Activated T-helper 1 cell treated with anti-CD3 and anti-CD28 coated beads, Interleukin-12 subunit alpha, Interleukin-12 subunit beta, Interleukin-2, Interleukin-4 antibody, amounts not matched to agents 30 ng/mL and 10 ng/mL and 1 ng/mL, durations not matched to agents 14 hours and 24 hours and 36 hours (primary cell): Measurements from ENCODE around the gene LAMTOR1. TPM values are rescaled to one million over a fixed set of nuclear protein-coding genes. Genes with fewer than 3 reads are reported as not detected.
"Not testable (repeated sequence)": the region's sequence is repeated elsewhere in the genome, so short reads cannot be mapped to it uniquely, and the experiment has no call there.

ENCODE experiments used
- DNase-seq: peaks from one replicate; pipeline ENCODE4 v3.0.0; 2021; ENCODE audit warnings: low spot score
- H3K27ac Mint-ChIP-seq: one replicate; pipeline ENCODE4 v1.8.0; 2021; ENCODE audit warnings: mild to moderate bottlenecking, mixed read lengths
- H3K27me3 Mint-ChIP-seq: one replicate; pipeline ENCODE4 v1.8.0; 2022; ENCODE audit warnings: mild to moderate bottlenecking, moderate library complexity, mixed read lengths; ENCODE audit not compliant: insufficient read depth
- H3K36me3 Mint-ChIP-seq: one replicate; pipeline ENCODE4 v1.8.0; 2021; ENCODE audit warnings: low read depth, mixed read lengths
- H3K4me1 Mint-ChIP-seq: one replicate; pipeline ENCODE4 v1.8.0; 2021; ENCODE audit warnings: low read depth, mixed read lengths
- H3K4me3 Mint-ChIP-seq: one replicate; pipeline ENCODE4 v1.8.0; 2021; ENCODE audit warnings: mild to moderate bottlenecking, moderate library complexity, mixed read lengths
- H3K9me3 Mint-ChIP-seq: one replicate; pipeline ENCODE4 v1.8.0; 2021; ENCODE audit warnings: mixed read lengths
- intact Hi-C: fragments of 100-400 bp; cut with micrococcal nuclease; formaldehyde crosslinking; loops from one replicate; pipeline ENCODE4 v1.15.1; 2024
- total RNA-seq: library from RNA; stranded (reverse); gene quantifications from 2 replicates; pipeline ENCODE4 v1.2.3, GENCODE V29; 2022

The LAMTOR1 gene
- total RNA-seq, 1 donor from 2014 or later = 77.7 TPM

DNA sequence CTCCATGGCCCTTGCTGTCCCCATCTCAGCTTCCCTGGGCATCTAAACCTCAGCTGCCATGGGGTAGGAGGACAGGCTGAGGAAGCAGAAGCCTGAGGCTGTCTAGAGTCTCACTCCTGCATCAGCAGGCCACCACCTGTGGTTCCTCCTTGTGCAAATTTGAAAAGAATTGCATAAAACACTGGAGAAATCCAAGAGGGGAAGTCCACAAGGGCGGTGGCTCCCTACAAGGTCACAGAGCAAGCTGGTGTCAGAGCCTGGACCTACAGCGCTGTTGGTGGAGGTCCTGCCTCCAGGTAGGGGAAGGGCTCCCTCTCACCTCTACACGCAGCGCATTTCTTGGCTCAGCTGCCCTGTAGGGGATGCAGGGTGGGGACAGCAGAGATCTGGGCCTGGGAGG, 32.4 kb upstream of the LAMTOR1 start, which contains the start of gene FOLR3:
TSS of gene FOLR3 (plus strand) at position 253 of the 400 bp plus-strand sequence. CDS start 228 bp downstream, outside the sequence.
- H3K36me3 Mint-ChIP-seq, DNase-seq, H3K27ac Mint-ChIP-seq, intact Hi-C loops, H3K27me3 Mint-ChIP-seq, H3K4me3 Mint-ChIP-seq, H3K9me3 Mint-ChIP-seq: not testable (repeated sequence)
- peaks cover 11% of the 10 kb centered on the region for H3K4me1 Mint-ChIP-seq

DNA sequence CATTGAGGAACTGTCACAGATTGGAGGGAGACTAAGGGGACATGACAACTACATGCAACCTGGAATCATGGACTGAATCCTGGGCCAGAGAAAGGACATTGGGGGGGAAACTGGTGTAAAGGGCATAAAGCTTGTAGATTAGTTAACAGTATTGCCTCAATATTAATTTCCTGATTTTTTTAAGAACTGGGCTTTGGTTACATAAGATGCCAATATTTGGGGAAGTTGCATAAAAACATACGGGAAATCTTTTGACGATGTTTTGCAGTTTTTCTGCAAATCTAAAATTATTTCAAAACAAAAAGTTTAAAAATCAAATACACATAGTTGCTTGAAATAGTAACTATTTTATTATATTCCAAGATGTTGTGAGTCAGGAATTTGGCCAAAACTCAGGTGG, 29.5 kb upstream of the LAMTOR1 start:
- no peak for DNase-seq
- peaks cover 17% of the 10 kb centered on the region for H3K9me3 Mint-ChIP-seq
- H3K4me3 Mint-ChIP-seq = no peak overlapping the region
- H3K36me3 Mint-ChIP-seq = peaks cover 3% of the 10 kb centered on the region
- H3K27ac Mint-ChIP-seq = no peak overlapping the region
- peaks cover 12% of the 10 kb centered on the region for H3K27me3 Mint-ChIP-seq
- peaks cover 6% of the 10 kb centered on the region for H3K4me1 Mint-ChIP-seq
- intact Hi-C loops = no loop called here

DNA sequence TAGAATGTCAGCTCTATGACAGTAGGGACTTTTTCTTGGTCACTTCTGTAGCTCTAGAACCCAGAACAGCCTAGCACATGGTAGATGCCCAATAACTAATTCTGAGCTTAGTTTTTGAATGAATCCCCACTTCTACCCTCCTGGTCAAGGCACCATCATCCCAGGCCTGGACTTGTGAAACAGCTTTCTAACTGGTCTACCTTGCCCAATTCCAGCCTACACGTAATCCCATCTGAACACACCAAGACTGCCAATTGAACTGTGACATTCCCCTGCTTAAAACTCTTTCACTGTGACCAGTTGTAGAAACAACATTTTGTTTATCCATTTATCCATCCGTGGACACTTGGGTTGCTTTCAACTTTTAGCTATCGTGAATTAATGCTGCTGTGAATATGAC, 26.3 kb upstream of the LAMTOR1 start:
- Mint-ChIP-seq H3K4me3 (no peak overlapping the region), H3K36me3 (peaks cover 3% of the 10 kb centered on the region), H3K9me3 (peaks cover 15% of the 10 kb centered on the region), H3K27ac (no peak overlapping the region), H3K4me1 (no peaks in the 10 kb centered on the region), H3K27me3 (peaks cover 21% of the 10 kb centered on the region)
- intact Hi-C loops = no loop called here
- DNase-seq = no peak

- peaks cover 15% of the 10 kb centered on the region for H3K9me3 Mint-ChIP-seq
- intact Hi-C loops = no loop called here
- DNase-seq = no peak
- H3K27me3 Mint-ChIP-seq = peaks cover 21% of the 10 kb centered on the region
- no peak overlapping the region for H3K4me3 Mint-ChIP-seq
- H3K4me1 Mint-ChIP-seq = no peaks in the 10 kb centered on the region
- H3K27ac Mint-ChIP-seq = no peak overlapping the region
- H3K36me3 Mint-ChIP-seq = peaks cover 5% of the 10 kb centered on the region
These were observed 24.8 kb upstream of the LAMTOR1 start for GRCh38 chr11:72127923-72128322.

DNA sequence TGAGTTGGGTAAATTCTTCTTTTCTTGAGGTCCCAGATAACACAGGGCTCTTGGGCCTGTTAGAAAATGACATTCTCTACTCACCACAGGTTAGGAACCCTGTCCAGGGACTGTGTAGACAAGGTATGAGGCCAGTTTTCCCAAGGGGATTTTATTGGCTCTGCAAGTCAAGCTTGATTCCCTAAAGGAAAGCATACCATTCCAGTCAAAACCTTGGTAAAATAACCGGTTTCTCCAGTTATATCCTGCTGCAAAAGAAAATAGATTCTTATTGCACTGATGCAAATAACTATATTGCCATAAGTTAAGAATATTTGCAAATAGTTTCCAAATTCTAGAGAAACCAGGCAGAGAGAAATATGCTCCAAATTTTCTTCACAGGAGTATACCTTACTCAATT, 22.9 kb upstream of the LAMTOR1 start:
- no peaks in the 10 kb centered on the region for H3K4me1 Mint-ChIP-seq
- intact Hi-C loops = no loop called here
- peaks cover 15% of the 10 kb centered on the region for H3K9me3 Mint-ChIP-seq
- peaks cover 5% of the 10 kb centered on the region for H3K36me3 Mint-ChIP-seq
- H3K4me3 Mint-ChIP-seq = no peak overlapping the region
- no peak for DNase-seq
- peaks cover 19% of the 10 kb centered on the region for H3K27me3 Mint-ChIP-seq
- H3K27ac Mint-ChIP-seq = no peak overlapping the region

DNA sequence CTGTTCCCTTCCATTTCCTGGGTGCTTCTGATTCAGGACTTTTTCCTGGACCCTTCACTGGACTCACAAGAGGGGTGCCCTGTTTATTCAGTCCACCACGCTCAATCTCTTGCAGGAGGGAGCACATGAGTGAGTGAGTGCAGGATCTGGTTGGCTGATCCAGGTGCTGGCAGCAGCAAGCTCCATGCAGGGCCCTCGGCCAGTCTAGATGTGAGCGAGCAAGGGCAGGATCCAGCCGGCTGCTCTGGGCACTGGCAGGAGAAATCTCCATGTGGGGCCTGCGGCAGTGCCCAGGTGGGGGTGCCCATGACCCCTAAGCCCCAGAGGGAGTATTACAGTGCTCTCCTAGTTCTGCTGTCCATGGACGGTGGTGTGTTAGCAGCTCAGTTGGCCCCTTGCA, 20.9 kb upstream of the LAMTOR1 start:
- Mint-ChIP-seq H3K4me3 (no peak overlapping the region), H3K27ac (no peak overlapping the region), H3K4me1 (no peaks in the 10 kb centered on the region), H3K27me3 (peaks cover 16% of the 10 kb centered on the region), H3K36me3 (peaks cover 3% of the 10 kb centered on the region), H3K9me3 (peaks cover 12% of the 10 kb centered on the region)
- no peak for DNase-seq
- intact Hi-C loops = no loop called here

DNA sequence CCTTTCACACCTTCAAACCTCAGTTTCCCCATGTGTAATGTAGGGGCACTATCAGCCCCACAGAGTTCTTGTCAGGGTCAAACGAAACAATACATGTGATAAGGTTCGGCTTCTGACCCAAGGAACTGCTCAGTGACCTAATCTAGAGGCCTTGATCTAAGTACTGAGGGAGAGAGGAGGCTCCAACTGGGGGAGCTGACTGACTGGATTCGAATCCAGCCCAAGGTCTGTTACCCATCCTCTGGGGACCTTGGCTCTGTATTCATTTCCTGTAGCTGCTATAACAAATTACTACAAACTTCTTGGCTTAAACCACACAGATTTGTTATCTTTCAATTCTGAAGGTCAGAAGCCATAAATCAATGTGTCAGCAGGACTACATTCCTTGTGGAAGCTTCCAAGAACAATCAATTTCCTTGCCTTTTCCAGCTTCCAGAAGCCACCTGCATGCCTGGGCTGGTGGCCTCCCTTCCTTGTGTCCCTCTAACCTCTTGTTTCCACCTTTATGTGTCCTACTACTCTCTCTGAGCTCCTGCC, 20.1 kb upstream of the LAMTOR1 start:
- Mint-ChIP-seq H3K27me3 (peaks cover 10% of the 10 kb centered on the region), H3K9me3 (peaks cover 5% of the 10 kb centered on the region), H3K4me1 (no peaks in the 10 kb centered on the region), H3K4me3 (no peak overlapping the region), H3K27ac (no peak overlapping the region), H3K36me3 (peaks cover 2% of the 10 kb centered on the region)
- intact Hi-C loops = no loop called here
- DNase-seq = no peak

DNA sequence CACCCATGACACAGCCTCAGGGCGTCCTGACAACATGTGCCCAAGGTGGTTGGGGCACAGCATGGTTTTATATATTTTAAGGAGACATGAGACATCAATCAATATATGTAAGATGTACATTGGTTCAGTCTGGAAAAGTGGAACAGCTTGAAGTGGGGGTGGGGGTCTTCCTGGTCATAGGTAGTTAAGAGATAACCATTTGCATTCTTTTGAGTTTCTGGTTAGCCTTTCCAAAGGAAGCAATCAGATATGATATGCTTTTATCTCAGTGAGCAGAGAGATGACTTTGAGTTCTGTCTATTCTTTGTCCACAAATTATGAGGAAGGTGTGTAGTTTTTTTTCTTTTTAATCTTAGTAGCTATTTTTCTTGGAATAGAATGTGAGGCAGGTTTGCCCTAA, 19.5 kb upstream of the LAMTOR1 start:
- Mint-ChIP-seq H3K27me3 (peaks cover 10% of the 10 kb centered on the region), H3K9me3 (peaks cover 1% of the 10 kb centered on the region), H3K27ac (no peak overlapping the region), H3K36me3 (peaks cover 2% of the 10 kb centered on the region), H3K4me1 (no peaks in the 10 kb centered on the region), H3K4me3 (no peak overlapping the region)
- DNase-seq = no peak
- intact Hi-C loops = no loop called here

DNA sequence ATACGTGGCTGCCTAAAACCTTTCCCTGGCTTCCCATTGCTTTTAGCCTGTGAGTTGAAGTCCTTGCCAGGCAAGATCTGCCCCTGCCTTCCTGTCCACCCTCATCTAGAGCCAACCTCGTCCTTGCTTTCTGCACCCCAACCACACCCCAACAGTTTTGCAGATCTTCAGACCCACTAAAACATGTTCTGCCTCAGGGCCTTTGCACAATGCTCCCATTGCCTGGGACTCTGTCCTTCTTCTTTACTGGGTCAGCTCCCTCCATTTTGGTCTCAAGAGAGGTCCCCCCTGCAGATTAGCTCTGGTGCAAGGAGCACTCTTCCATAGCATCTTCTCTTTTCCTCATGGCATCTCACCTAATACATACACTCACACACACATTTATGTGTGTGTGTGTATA, 17.8 kb upstream of the LAMTOR1 start:
- no peak for DNase-seq
- Mint-ChIP-seq H3K27me3 (peaks cover 8% of the 10 kb centered on the region), H3K4me3 (no peak overlapping the region), H3K36me3 (peaks cover 2% of the 10 kb centered on the region), H3K27ac (no peak overlapping the region), H3K4me1 (no peaks in the 10 kb centered on the region), H3K9me3 (no peaks in the 10 kb centered on the region)
- intact Hi-C loops = no loop called here

- intact Hi-C loops = no loop called here
- H3K36me3 Mint-ChIP-seq = peaks cover under 1% of the 10 kb centered on the region
- no peak overlapping the region for H3K4me3 Mint-ChIP-seq
- peaks cover 2% of the 10 kb centered on the region for H3K27me3 Mint-ChIP-seq
- no peaks in the 10 kb centered on the region for H3K9me3 Mint-ChIP-seq
- DNase-seq = no peak
- no peaks in the 10 kb centered on the region for H3K4me1 Mint-ChIP-seq
- H3K27ac Mint-ChIP-seq = no peak overlapping the region
These were observed 16.1 kb upstream of the LAMTOR1 start for GRCh38 chr11:72119198-72119597.

- Mint-ChIP-seq H3K27ac (no peak overlapping the region), H3K4me1 (peaks cover 20% of the 10 kb centered on the region), H3K36me3 (no peaks in the 10 kb centered on the region), H3K27me3 (peaks cover 2% of the 10 kb centered on the region), H3K9me3 (peaks cover 5% of the 10 kb centered on the region), H3K4me3 (no peak overlapping the region)
- no peak for DNase-seq
- intact Hi-C loops = no loop called here
These were observed 13.1 kb upstream of the LAMTOR1 start for GRCh38 chr11:72116019-72116755.

GRCh38 chr11:72114570-72114969, 11.5 kb upstream of the LAMTOR1 start:
- H3K36me3 Mint-ChIP-seq = peaks cover 6% of the 10 kb centered on the region
- no peak for DNase-seq
- no peak overlapping the region for H3K4me3 Mint-ChIP-seq
- H3K27me3 Mint-ChIP-seq = peaks cover 2% of the 10 kb centered on the region
- H3K4me1 Mint-ChIP-seq = peaks cover 28% of the 10 kb centered on the region
- no peak overlapping the region for H3K27ac Mint-ChIP-seq
- intact Hi-C loops = no loop called here
- peaks cover 5% of the 10 kb centered on the region for H3K9me3 Mint-ChIP-seq

DNA sequence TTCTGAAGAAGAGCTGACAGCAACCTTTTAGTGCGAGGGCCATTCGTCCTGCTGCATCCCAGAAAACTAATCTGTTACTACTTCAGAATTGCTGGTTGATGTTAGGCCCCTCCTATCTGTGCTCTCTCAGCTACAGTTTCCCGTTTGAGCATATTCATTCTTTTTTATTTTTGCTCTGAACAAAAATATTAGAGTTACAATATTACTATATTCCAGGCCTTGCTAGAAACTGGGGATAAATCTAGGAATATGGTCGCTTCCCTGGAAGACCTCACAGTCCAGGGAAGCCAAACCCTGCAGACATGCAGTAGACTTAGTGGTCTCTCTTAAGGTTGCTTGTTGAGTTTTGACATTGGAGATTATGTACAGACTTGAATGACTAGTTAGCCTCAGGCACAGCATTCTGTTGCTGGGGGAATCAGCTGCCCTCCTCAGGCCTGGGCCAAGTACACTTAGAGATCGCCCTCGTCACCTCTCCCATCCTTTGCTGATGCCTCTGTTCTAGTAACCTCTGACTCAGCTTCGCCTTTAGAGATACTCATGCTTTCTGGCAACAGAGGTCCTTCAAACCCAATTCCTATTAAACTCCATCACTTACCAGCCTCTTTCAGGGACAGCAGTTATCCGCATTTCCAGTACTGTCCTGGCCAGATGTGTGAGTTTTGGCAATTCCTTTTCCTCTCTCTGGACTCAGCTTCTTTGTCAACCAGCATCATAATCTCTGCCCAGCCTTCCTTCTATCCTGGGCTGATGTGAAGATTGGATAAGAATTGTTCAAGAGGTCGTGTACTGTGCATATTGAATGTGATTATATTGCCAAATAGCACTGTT, 10.1 kb upstream of the LAMTOR1 start:
- intact Hi-C loops = loop anchor here (1.0 kb wide), 9 partner anchors 10 to 555 kb away; partner anchors contain the start of genes CLPB, LAMTOR1, LRRC51 and NUMA1

More for the DNA sequence above, 10.1 kb upstream of the LAMTOR1 start:
- Mint-ChIP-seq H3K27me3 (no peaks in the 10 kb centered on the region), H3K27ac (peak overlapping the region; percentile 98), H3K4me1 (peaks cover 28% of the 10 kb centered on the region), H3K4me3 (peak overlapping the region; percentile 90), H3K36me3 (peaks cover 6% of the 10 kb centered on the region), H3K9me3 (peaks cover 5% of the 10 kb centered on the region)
- DNase-seq = no peak
